B cell (primary cell): ENCODE results near the gene COL5A2. TPM values are rescaled to one million over a fixed set of nuclear protein-coding genes. Genes with fewer than 3 reads are reported as not detected.

Experiments
- ATAC-seq: fragments of 200-7000 bp; cut with Tn5 transposase; one replicate; pipeline ENCODE4 v1.10.0; 2021; ENCODE audit warnings: low read depth, mild to moderate bottlenecking, moderate number of reproducible peaks, moderate library complexity
- CTCF ChIA-PET: fragments of 350-600 bp; sonication (Branson Sonifier 250); formaldehyde crosslinking; loops from one replicate; lab custom pipeline; 2021; ENCODE audit warnings: antibody characterized with exemption, inconsistent platforms; lab: Charles Lee
- POLR2A ChIA-PET: fragments of 350-600 bp; sonication (Branson Sonifier 250); formaldehyde crosslinking; loops from one replicate; lab custom pipeline; 2021; ENCODE audit warnings: antibody characterized with exemption; lab: Charles Lee
- DNase-seq: peaks from one replicate; pipeline ENCODE4 v3.0.0; 2013
- H2AFZ ChIP-seq: 2 replicates; pipeline ENCODE4 v1.6.1; 2012; ENCODE audit warnings: mild to moderate bottlenecking, low read depth, low read length; ENCODE audit not compliant: insufficient read depth, poor library complexity, severe bottlenecking
- H3K27ac ChIP-seq, 2 donors: 1 replicate in 1 of 2; 2 replicates in 1 of 2; pipeline ENCODE4 v1.5.1; 2012 to 2013; ENCODE audit warnings: low read length in 2 of 2, mild to moderate bottlenecking in 2 of 2, moderate library complexity in 1 of 2
- H3K27me3 ChIP-seq, 4 experiments: fragments of 200-600 bp in 1 of 4; sonication (generic) in 1 of 4; replicated peaks in 1 of 4; 1 replicate in 2 of 4; 2 replicates in 2 of 4; pipeline versions ENCODE4 v1.6.1 to v1.7.0; 2013 to 2016; ENCODE audit warnings: low read length in 3 of 4, mild to moderate bottlenecking in 2 of 4, mixed read lengths in 1 of 4, moderate library complexity in 1 of 4; ENCODE audit not compliant: insufficient read depth in 4 of 4, control insufficient read depth in 3 of 4; ENCODE audit errors: control extremely low read depth in 1 of 4
- H3K36me3 ChIP-seq, 2 experiments: replicated peaks in 1 of 2; 1 replicate in 1 of 2; 2 replicates in 1 of 2; pipeline versions ENCODE4 v1.6.1 to v1.7.1; 2013; ENCODE audit warnings: low read length in 1 of 2; ENCODE audit not compliant: insufficient read depth in 2 of 2, control insufficient read depth in 1 of 2; ENCODE audit errors: control extremely low read depth in 1 of 2, extremely low read depth in 1 of 2
- H3K4me1 ChIP-seq, 2 donors: fragments of 200-600 bp in 1 of 2; sonication (generic) in 1 of 2; 1 replicate in 1 of 2; 2 replicates in 1 of 2; pipeline versions ENCODE4 v1.5.1 to v1.6.1; 2013 to 2017; ENCODE audit warnings: low read length in 2 of 2; ENCODE audit not compliant: control insufficient read depth in 2 of 2, insufficient read depth in 2 of 2
- H3K4me2 ChIP-seq: replicated peaks from 2 replicates; pipeline ENCODE3; 2012; ENCODE audit warnings: mild to moderate bottlenecking, low read depth, low read length; ENCODE audit not compliant: poor library complexity, severe bottlenecking
- H3K4me3 ChIP-seq, 5 experiments: fragments of 200-600 bp in 1 of 5; sonication (generic) in 1 of 5; 1 replicate in 3 of 5; 2 replicates in 2 of 5; pipeline versions ENCODE4 v1.5.1 to v1.7.0; 2011 to 2016; ENCODE audit warnings: low read length in 4 of 5, mild to moderate bottlenecking in 4 of 5, low read depth in 2 of 5, control low read depth in 1 of 5, moderate library complexity in 1 of 5; ENCODE audit not compliant: insufficient read depth in 1 of 5; ENCODE audit errors: control extremely low read depth in 1 of 5, extremely low read depth in 1 of 5
- H3K79me2 ChIP-seq: fragments of 200-600 bp; sonication (generic); one replicate; pipeline ENCODE4 v1.6.0; 2016; ENCODE audit warnings: low read length; ENCODE audit not compliant: control insufficient read depth, insufficient read depth
- H3K9ac ChIP-seq: fragments of 200-600 bp; sonication (generic); 2 replicates; pipeline ENCODE4 v1.6.1; 2017; ENCODE audit warnings: mild to moderate bottlenecking, low read length, moderate library complexity
- H3K9me3 ChIP-seq, 3 donors: one replicate each; pipeline versions ENCODE4 v1.6.1 to v1.7.1; 2013; ENCODE audit warnings: low read length in 2 of 3; ENCODE audit not compliant: control insufficient read depth in 2 of 3, insufficient read depth in 1 of 3; ENCODE audit errors: control extremely low read depth in 1 of 3
- H4K20me1 ChIP-seq: 2 replicates; pipeline ENCODE4 v1.6.0; 2012; ENCODE audit warnings: mild to moderate bottlenecking, low read length; ENCODE audit not compliant: insufficient read depth, control insufficient read depth, poor library complexity, severe bottlenecking
- H3K27ac Mint-ChIP-seq: one replicate; pipeline ENCODE4 v1.8.0; 2021; ENCODE audit warnings: mixed read lengths
- H3K27me3 Mint-ChIP-seq: one replicate; pipeline ENCODE4 v1.8.0; 2021; ENCODE audit warnings: mixed read lengths
- H3K4me1 Mint-ChIP-seq: one replicate; pipeline ENCODE4 v1.8.0; 2021; ENCODE audit warnings: mixed read lengths
- H3K4me3 Mint-ChIP-seq: one replicate; pipeline ENCODE4 v1.8.0; 2021; ENCODE audit warnings: mixed read lengths
- H3K9me3 Mint-ChIP-seq: one replicate; pipeline ENCODE4 v1.8.0; 2022; ENCODE audit warnings: mixed read lengths; ENCODE audit not compliant: insufficient read depth
- EZH2 ChIP-seq: IDR thresholded peaks from 2 replicates; pipeline ENCODE4 v1.6.1; 2012; ENCODE audit warnings: borderline replicate concordance, low read depth, mild to moderate bottlenecking, moderate library complexity, low read length; ENCODE audit not compliant: insufficient read depth, poor library complexity, severe bottlenecking
- WGBS: methylation state at CpG from one replicate; pipeline ENCODE4 v1.1.5; 2013; ENCODE audit warnings: missing lambda C conversion rate; ENCODE audit not compliant: insufficient coverage; 5-methylcytosine and 5-hydroxymethylcytosine counted together
- intact Hi-C: fragments of 100-400 bp; cut with micrococcal nuclease; formaldehyde crosslinking; loops from one replicate; pipeline ENCODE4 v1.10.0; 2022
- polyA plus RNA-seq: library from polyadenylated mRNA; depleted of rRNA; stranded (reverse); fragments of >200 nt; gene quantifications from 2 replicates; pipeline ENCODE4 v1.2.3, GENCODE V29; 2012
- total RNA-seq, 2 donors: library from RNA; stranded (reverse); fragments of 120-200 nt in 1 of 2; gene quantifications; 1 replicate in 1 of 2; 2 replicates in 1 of 2; pipeline versions ENCODE4 v1.2.3 to v1.2.4, GENCODE V29; 2013 to 2022
- TF ChIP-seq, protein P1 (sequence below): fragments of 200-600 bp; IDR thresholded peaks from one replicate; pipeline ENCODE4 v1.8.0; 2022; ENCODE audit warnings: antibody characterized with exemption, mild to moderate bottlenecking

The COL5A2 gene
- total and polyA plus RNA-seq, 2 donors (not counting 1 experiment from before 2014, with no cell fraction given) = 0.44 to 0.45 TPM

DNA sequence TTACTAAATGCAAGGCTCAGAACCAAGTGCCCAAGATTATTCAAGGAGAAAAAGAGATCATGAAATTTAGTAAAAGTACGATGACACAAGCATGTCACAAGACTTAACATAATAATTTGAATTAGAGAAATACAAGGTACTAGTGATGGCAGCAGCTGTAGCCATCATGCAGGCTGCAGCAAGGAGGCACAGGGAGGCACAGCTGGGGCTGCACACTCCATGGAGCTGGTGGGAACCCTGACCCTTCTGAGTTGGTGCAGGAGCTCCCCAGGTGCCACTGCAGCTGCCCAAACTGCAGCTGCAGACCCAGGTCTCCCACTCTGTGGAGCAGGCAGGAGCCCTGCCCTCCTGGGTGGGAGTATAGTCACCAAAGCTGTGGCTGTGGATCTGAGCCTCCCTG lies 159.4 kb downstream of the COL5A2 start:
- DNase-seq (no peak), ATAC-seq (no peak)
- no peaks in the 10 kb centered on the region for H3K27me3 Mint-ChIP-seq
- H3K4me1 Mint-ChIP-seq = no peaks in the 10 kb centered on the region
- H3K36me3 ChIP-seq = no peaks in the 10 kb centered on the region
- no peak overlapping the region for H2AFZ ChIP-seq
- H3K27me3 ChIP-seq = no peaks in the 10 kb centered on the region
- no peaks in the 10 kb centered on the region for H3K4me1 ChIP-seq
- H3K4me2 ChIP-seq = no peak overlapping the region
- H3K9me3 ChIP-seq = no peaks in the 10 kb centered on the region
- no peaks in the 10 kb centered on the region for H4K20me1 ChIP-seq
- no peak overlapping the region for H3K27ac ChIP-seq
- POLR2A ChIA-PET = no interaction called here
- H3K9ac ChIP-seq = no peak overlapping the region
- TF ChIP-seq, protein P1, sequence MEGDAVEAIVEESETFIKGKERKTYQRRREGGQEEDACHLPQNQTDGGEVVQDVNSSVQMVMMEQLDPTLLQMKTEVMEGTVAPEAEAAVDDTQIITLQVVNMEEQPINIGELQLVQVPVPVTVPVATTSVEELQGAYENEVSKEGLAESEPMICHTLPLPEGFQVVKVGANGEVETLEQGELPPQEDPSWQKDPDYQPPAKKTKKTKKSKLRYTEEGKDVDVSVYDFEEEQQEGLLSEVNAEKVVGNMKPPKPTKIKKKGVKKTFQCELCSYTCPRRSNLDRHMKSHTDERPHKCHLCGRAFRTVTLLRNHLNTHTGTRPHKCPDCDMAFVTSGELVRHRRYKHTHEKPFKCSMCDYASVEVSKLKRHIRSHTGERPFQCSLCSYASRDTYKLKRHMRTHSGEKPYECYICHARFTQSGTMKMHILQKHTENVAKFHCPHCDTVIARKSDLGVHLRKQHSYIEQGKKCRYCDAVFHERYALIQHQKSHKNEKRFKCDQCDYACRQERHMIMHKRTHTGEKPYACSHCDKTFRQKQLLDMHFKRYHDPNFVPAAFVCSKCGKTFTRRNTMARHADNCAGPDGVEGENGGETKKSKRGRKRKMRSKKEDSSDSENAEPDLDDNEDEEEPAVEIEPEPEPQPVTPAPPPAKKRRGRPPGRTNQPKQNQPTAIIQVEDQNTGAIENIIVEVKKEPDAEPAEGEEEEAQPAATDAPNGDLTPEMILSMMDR = no peak
- no peak for TF ChIP-seq EZH2
- H3K9me3 Mint-ChIP-seq = no peaks in the 10 kb centered on the region
- H3K79me2 ChIP-seq = no peaks in the 10 kb centered on the region
- no peak overlapping the region for H3K4me3 Mint-ChIP-seq
- WGBS = no CpG with 5 or more reads among the region's 1 CpG
- intact Hi-C loops = no loop called here
- CTCF ChIA-PET = no interaction called here
- H3K27ac Mint-ChIP-seq = no peak overlapping the region
- H3K4me3 ChIP-seq = no peak overlapping the region

DNA sequence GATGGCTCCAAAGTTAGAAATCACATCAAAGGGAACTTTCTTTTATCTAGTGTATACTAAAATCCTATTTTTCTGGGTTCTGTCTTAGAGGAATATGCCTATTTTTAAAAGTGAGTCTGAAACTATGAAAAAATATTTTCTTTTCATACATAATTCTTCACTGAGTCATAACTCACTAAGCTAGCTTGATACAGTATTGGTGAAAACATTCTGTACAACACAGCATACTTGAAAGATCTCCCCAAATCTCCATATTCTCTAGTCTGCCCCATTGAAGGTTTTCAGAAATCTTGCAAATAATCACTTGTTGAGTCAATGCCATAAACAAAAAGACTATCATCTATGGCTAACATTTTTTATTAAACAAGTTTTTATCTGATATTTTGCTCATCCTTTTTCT lies 160.9 kb downstream of the COL5A2 start:
- Histone ChIP-seq H3K9ac (no peak overlapping the region), H3K27ac (no peak overlapping the region), H3K9me3 (no peaks in the 10 kb centered on the region), H3K4me2 (no peak overlapping the region), H4K20me1 (no peaks in the 10 kb centered on the region), H2AFZ (no peak overlapping the region), H3K4me3 (no peak overlapping the region), H3K4me1 (no peaks in the 10 kb centered on the region), H3K79me2 (no peaks in the 10 kb centered on the region), H3K36me3 (no peaks in the 10 kb centered on the region), H3K27me3 (no peaks in the 10 kb centered on the region)
- Mint-ChIP-seq H3K27me3 (no peaks in the 10 kb centered on the region), H3K4me1 (no peaks in the 10 kb centered on the region), H3K4me3 (no peak overlapping the region), H3K27ac (no peak overlapping the region), H3K9me3 (no peaks in the 10 kb centered on the region)
- TF ChIP-seq EZH2 = no peak
- TF ChIP-seq, protein P1 = no peak
- ATAC-seq = no peak
- intact Hi-C loops = no loop called here
- ChIA-PET POLR2A (no interaction called here), CTCF (no interaction called here)
- no peak for DNase-seq
